Measurements from ENCODE around the gene ASIC2.

Gene ASIC2

DNA sequence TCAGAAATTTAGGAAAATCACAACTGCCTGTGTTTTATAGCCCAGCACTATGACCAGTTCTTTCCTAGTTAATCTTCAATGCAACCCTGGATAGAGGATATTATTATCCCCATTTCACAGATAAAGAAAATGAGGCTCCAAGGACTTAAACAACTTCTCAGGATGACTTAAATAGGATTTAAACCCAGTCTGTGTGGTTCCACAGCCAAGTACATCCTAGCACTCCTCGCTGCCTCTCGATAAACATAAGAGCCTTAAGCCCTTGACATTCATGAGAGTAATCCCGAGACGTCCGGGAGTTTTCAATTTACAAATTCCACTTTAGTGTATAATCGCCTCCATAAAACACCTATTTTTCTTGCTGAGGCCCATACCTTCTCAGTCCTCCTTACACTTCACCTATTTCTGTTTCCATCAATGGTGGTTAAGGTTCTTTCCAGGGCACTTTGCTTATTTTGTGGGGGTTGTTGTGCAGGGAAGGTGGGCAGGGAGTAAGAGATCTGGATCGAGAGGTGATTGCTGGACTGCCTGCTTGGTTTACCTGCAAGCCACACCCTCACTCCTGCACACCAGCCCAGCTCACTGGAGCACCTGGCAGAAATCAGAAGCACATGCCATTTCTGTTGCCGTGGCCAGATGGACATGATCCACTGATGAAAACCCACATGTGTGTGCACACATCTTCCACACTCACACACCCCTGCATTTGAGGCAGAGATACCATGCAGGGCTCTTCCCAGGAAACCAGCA lies 50.5 kb downstream of the ASIC2 start:
- no peak for DNase-seq

DNA sequence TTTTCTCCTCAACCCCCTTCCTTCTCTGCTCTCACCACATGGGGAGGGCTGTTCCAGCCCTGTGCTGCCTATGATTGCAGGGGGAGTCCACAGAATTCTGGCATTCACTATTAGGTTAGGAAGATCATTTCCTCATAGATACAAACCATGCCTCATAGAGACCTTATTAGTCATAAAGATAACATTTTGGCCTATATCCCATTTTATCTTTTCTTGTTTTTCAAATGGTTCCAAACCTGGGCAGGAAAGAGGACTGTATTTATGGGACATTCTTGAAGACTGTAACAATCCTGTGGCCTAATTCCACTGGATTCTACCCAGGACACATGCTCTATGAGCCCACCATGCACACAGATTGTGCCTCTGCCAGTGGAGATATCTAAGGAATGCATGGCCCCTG lies 51.7 kb downstream of the ASIC2 start:
- DNase-seq: no peak

DNA sequence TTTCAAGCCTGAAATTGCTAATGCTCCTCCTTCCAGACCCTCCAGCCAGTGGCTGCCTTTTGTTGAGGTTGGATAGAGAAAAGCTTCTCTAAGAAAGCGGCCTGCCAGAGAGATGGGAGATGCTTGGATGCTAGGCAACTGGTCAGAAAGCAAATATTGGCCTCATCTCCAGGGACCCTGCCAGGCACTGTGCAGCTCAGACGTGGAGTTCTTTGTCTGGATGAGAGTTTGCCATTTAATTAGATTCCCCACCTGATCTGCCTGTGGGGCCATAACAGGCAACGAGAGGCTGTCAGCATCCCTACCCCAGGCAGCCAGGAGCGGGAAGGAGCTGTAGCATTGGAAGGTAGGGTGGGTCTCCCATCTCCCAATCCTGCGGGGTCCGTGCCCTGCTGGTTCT lies 52.7 kb downstream of the ASIC2 start:
- no peak for DNase-seq

DNA sequence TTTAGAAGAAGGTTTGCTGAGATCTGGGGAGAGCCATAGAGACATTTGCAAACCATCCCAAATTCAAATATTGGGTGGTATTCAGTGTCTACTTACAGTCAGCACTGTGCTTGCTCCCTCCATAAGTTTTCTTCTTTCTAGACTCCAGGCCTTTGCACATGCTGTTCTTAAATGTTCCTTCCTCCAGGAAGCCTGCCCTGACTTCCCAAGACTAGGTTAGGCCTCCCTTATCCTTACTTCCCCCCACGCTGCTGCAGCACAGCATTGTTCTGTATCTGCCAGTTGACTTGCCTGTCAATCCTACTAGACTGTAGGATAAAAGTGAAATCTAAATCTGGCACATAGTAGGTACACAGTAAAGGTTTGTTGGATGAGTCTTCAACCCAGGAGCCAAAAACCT lies 53.4 kb downstream of the ASIC2 start:
- no peak for DNase-seq

DNA sequence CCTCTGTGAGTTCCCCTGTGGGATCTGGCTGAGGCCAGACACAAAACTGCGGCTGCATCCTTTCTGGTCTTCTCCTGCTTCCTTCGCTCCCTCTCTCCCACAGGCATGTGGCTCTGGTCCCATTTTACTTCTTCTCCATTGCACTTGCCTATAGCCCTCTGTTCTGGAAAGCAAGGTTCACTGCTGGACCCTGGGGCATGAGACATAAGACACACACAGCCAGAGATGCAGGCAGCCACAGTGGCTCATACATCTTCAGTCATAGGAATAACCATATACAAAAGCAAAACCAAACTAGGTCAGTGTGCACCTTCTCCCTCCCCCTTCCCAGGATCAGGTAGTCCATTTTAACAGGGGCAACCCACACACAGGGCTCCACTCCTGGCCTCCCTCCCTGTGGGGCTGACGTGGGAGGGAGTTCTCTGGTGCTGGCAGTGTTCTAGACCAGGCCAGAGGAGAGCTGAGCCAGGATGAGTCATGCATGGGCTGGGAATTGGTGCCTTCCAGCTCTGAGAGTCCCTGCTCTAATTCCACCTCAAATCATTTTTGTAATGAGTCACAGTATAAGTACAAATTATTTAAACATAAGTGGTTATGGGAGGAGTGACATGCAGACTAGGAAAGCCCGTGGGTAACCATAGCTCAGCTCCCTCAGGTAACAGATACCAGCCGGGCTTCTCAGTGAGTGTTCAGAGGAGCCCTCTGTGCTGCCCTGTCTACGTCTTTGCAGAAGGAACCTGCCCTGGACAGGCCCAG lies 58.0 kb downstream of the ASIC2 start:
- DNase-seq: no peak

DNA sequence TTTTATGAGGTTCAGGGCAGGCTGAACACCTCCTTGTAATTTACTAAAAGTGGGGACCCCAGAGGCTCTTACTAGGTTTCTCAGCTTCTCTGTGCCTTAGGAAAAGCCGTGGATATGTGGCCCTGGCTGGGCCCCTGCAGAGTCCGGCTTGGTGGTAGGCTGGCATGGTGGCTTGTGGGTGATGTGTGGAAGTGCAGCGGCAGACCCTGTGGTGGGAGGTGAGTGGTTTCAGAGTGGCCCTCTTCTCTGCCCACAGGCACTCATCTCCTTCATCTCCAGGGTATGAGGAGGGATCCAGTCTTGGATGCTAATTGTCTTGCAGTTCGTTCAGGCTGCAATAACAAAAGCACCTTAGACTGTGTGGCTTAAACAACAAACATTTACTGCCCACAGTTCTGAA lies 58.9 kb downstream of the ASIC2 start:
- no peak for DNase-seq

DNA sequence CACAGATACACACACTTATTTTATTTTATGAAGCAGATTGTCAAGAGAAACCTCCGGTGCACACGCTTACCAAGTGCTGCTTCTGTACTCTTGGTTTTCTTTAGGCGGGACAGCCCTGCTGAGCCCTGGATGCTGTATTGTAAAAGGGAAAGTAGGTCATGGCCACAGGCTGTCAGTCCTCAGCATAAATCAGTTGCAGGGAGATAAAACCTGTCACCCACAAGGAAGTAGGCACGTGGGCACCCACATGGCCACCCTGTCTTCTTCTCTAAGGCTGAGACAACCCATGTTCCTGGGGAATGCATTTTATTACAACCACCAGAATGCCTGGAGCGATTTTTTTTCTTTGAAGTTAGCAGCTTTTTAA lies 59.3 kb downstream of the ASIC2 start:
- DNase-seq: no peak

DNA sequence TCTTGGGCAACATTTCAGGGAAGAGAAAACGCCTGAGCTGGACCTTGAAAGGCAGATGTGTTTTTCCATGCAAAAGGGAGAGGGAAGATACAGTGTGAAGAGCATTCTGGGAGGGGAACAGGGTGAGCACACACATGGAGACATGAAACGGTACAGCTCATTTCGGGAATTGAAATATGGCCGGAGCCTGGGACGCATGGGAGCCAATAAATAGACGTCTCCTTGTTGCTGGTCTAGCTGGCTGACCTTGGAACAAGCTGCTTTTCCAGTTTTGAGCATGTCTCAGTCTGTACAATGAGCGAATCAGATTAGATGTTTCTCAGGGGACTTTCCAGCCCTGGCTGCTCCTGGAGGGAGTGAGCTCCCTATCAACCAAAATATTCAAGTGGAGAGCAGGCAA lies 63.6 kb downstream of the ASIC2 start:
- DNase-seq: no peak

DNA sequence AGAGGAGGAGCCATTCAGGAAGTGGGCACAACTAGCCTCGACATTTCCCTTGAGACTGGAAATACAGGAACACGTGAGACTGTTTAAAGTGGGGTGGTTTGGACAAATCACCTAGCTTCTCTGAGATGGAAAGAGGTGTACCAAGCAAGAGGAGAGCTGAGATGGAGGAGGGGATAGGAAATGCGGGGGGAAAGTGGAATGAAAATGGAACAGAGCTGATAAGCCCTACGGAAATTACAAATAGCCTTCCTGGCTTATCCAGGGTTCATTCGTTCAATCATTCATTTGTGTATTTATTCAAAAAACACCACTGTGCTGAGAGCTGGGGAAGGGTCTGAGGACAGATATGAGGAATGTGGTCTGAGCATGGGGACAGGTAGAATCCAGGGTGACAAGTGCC lies 64.1 kb downstream of the ASIC2 start:
- no peak for DNase-seq

DNA sequence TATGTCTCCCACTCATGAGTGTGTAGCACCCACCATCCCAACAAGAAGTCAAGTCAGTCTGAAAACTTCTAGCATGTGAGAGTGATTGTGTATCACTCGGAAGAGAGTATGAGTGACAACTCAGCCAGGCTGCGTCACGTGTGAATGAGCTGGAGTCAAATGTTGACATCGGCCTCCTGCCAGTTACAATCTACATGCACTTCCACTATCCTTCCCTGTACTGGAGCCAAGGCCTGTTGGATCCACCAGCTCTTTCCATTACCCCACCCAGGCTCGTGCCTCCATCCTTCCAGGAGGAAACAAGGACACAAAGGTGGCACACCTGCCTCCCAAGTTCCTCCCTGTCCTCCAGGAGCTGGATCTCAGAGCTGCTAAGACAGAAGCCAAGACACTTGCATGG lies 64.5 kb downstream of the ASIC2 start:
- no peak for DNase-seq

DNA sequence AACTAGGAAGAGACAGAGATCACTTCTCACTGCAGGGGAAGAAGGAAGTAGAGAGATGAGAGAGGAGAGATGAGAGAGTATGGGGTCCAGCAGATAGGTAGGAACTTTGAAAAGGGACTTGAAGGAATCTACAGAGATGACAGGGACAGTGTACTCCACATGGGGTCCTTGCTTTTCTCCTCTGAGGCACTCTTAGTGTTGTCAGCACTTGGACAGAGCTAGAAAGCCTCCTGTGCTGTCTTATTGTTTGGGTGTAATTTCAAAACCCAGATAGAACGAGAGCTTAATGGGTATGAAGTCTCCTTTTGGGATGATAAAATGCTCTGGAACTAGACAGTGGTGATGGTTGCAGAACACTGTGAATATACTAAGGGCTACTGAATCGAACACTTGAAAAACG lies 65.2 kb downstream of the ASIC2 start:
- DNase-seq: no peak

DNA sequence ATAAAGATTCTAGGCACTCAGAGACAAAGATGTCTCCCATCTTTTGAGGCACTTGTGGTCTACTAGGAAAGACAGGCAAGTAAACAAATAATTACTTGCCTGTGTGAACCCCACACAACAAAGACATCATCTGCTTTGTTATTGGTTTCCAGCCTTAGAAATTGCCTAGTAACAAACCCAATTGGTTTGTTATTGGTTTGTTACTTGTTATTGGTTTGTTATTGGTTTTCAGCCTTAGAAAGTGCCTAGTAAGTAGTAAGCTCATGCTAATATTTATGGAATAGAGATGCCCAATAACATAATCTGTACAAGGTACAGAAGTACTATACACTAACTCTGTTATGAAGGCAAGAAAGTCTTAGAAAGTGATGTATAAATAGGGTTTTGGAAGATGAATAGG lies 67.1 kb downstream of the ASIC2 start:
- DNase-seq: no peak

DNA sequence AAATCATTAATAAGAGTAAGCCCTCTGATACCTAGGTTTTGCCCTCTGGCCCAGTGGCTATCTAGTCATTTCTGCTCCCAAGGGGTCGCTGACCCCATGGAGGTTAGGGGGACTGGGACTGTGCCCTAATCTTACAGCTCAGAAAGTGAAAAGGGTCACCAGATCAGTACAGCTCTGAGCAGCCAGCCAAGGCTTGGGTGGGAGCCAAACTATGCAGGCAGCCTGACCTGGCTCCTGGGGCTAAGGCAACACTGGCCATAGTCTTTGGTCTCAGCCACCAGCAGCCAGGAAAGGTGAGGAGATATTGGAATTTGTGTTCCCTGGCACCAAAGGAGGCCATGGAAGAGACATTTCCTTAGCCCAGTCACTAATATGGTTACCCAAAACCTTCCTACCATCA lies 67.6 kb downstream of the ASIC2 start:
- no peak for DNase-seq

DNA sequence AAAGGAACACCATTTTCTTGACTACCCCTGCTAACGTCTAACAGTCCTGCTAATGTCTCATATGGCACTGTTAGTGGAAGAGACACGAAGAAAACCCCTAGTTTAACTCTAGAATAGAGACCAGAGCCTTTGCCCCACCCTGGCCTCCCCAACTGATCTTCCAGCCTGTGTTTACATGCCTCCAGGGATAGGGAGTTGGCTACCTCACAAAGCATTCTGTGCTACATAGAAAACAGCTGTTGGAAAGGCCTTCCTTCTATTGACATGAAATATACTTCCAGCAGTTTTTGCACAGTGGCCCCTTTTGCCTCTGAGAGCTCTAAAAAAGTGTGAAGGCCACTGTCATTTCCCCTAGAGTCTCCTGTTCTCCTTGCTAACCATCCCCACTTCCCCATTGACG lies 73.1 kb downstream of the ASIC2 start:
- no peak for DNase-seq

DNA sequence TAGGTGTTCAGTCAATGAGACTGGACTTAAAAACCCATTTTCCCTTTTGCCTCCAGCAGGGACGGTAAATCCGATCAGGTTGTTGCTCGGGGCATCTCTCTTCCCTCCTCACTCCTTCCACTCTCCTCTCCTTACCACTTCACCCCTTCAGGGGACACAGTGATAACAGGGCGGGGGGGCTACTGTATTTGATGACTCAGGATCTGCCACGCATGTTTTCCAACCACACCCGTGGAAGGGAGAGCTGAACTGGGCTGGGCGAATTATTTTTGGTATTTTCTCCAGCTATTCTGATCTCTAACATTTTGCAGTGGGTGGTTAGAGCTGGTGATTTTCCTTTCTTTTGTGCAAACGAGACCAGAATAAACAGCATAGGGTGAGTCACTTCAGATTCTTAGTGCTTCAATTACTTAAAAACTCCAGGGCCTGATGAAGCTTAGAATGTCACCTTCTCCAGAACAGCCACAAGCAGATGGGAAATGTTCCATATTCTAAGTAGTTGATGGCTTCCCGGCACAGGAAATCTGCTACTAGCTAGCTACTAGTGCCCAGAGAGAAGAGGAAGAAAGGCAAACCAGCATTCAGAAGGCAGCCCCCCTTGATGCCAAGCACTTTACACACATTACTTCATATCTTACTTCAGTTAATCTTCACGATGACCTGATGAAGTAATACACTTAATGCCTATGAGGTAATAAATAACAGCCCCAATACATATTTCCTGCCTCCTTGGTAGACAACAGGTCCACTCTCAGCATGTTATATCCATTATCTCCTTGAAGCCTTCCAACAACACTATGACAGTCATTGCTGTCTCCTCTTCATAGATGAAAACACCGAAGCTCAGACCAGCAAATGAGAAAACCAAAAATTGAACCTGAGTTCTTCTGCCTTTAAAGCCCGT lies 74.1 kb downstream of the ASIC2 start:
- no peak for DNase-seq

DNA sequence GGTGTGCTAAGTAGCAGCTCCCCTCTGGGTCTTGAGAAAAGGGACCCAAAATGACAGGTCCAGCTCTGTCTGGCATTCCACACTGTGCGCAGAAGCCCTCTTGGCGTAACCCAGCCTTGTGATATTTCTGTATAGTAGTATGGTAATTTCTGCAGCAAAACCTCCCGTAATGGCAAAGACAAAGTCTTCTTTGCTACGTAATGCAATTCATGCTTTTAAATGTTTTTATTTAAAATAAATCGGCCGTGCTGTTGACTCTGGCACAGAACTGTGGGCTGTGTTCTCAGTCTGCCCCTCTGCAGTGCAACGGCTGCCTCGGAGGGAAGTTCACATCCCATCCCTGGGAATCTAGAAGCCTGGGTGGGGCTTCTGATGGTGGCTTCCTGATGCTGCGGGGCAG lies 75.2 kb downstream of the ASIC2 start:
- DNase-seq: no peak

DNA sequence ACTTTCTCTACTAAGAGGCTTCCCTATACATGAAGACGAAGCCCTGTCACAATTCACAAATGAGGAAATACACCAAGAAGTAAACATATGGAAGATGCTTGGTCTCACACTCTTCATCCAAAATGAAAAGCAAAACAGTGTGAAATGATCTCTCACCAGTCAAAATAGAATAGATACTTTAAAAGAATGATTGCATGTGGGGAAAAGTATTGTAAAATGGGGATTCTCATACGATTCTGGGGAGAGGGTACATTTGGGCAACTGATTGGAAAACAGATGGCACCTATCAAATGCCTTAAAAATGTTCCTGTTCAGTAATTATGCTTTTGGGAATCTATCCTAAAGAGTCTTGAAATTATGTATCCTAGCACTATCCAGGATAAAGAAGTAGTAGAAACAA lies 78.1 kb downstream of the ASIC2 start:
- DNase-seq: no peak

DNA sequence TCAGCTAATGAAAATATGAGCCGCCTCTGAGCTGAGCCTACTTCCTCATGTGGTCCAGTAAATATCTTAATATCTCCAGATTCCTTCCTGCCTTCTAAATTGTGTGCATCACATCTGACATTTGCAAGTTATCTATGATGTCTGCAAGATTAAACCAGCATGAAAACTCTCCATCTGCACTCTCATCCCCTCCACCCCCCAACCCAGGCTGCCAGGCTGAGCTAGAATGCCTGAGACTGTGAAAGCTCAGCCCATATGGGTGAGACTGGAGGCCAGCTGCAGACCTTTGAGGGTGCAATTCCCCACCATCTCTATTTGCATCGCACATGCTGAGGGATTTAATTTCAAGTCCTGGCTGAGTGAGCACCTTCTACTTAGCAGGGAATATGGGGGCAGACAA lies 82.8 kb downstream of the ASIC2 start:
- no peak for DNase-seq

DNA sequence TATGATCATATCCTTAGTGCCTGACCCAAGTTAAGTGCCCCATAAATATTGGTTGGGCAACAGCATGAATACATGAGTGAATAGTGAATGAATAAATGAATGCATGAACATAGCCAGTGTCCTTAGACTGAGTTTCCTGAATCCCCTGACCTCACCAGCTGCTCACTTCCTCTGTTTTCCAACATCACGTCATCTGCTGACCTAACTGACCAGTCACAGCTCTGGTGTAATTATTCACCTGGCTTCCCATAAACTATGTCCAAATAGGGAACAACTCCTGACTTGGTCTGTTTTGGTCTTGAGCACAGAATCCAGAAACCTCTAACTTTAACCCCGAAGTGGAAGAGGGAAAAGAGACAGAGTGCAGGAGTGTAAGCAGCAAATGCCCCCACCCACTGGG lies 83.4 kb downstream of the ASIC2 start:
- DNase-seq: no peak

DNA sequence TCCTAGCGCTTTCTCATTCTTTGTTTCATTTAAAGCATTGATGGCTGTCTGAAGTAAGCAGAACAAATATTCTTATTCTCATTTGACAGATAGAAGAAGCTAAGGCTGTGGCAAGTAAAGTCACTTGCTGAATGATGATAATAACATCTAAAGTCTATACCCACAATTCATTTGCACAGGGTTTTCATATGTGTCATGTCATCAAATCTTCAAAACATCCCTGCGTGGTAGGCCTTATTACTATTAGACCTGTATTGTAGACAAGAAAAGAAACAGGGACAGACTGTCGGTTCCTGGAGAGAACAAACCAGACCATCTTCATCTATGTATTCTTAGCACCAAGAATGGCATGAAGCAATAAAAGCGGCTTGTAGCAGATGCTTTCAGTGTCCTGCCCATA lies 85.9 kb downstream of the ASIC2 start:
- DNase-seq: no peak

DNA sequence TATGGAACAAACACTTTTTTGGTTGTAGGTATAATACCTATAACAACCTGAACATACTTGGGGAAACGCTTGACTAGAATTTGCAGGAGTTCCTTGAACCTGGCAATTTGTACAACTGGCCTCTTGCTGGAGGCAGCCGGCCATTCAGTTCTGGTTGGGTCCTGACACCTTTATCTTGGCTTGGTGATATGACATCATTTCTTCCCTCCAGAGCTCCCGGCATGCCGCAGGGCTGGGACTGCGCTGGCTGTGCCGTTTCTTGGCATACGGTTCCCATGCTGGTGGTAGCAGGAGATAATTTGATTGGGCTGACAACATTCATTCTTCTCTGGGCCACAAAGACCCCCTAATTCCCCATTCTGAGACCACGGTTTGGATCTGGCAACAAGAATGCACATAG lies 87.5 kb downstream of the ASIC2 start:
- no peak for DNase-seq

DNA sequence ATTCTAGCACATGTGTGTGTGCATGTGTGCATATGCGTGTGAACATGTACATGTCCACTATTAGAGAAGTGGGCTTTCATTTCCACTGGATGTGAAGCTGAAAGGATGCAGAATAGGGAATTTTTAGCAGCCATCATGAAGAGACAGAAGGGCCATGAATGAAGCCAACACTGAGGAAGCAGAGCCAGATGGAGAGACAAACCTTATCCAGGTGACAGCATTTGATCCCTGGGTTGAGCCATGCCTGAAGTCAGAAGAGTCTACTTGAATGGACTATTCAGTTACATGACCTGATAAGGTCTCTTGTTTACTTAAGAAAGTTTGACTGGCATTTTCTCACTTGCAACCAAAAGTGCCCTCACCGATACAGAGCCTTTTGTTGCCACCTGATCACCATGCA lies 88.4 kb downstream of the ASIC2 start:
- no peak for DNase-seq

DNA sequence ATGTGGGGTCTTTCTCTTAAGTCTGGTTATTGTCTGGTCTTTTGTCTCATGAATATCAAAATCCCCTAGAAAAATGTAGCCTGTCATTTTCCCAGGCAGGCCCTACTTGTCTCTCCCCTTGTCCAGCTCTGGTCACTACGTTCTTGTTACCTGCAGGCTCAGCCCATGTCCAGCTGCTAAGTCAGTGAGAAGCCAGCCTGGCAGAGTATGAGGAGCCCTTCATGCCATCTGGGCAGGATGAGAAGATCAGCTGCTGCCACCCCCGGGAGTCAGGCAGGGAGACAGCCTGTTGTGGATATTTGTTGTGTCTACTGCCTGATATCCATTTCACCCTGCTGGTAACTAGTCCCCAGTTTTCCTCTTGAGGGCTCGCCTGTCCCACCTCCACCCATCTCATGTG lies 88.9 kb downstream of the ASIC2 start:
- no peak for DNase-seq
